BJ (cell line): Measurements from ENCODE around the gene ADGRF5. TPM values are rescaled to one million over a fixed set of nuclear protein-coding genes. Genes with fewer than 3 reads are reported as not detected.

Experiments used
- CTCF ChIA-PET: fragments of 350-600 bp; formaldehyde crosslinking; extraction: SDS; loops from one replicate; lab custom pipeline; 2021; ENCODE audit warnings: antibody characterized with exemption, inconsistent platforms; lab: Yijun Ruan, JAX
- POLR2A ChIA-PET: fragments of 300-600 bp; sonication (Branson Sonifier 250); formaldehyde crosslinking; extraction: SDS; loops from one replicate; lab custom pipeline; 2021; ENCODE audit warnings: antibody characterized with exemption; lab: Charles Lee
- DNase-seq: peaks from one replicate; pipeline ENCODE4 v3.0.0-alpha.2; 2011; ENCODE audit warnings: low read depth
- H3K27me3 ChIP-seq: 2 replicates; pipeline ENCODE4 v1.6.0; 2011; ENCODE audit warnings: low read length; ENCODE audit not compliant: control insufficient read depth, insufficient read depth
- H3K36me3 ChIP-seq: 2 replicates; pipeline ENCODE4 v1.5.1; 2011; ENCODE audit warnings: low read length; ENCODE audit not compliant: control insufficient read depth, insufficient read depth
- H3K4me3 ChIP-seq: 2 replicates; pipeline ENCODE4 v1.5.1; 2011; ENCODE audit warnings: low read depth, mild to moderate bottlenecking, control low read depth, low read length
- polyA plus RNA-seq: library from polyadenylated mRNA; depleted of rRNA; stranded (reverse); fragments of >200 nt; gene quantifications from 2 replicates; pipeline ENCODE4 v1.2.3, GENCODE V29; 2011
- TF ChIP-seq, protein P1 (sequence below): IDR thresholded peaks from 2 replicates; pipeline ENCODE4 v1.5.1; 2011; ENCODE audit warnings: low read depth, mild to moderate bottlenecking, control low read depth, inconsistent platforms, low read length, moderate library complexity; ENCODE audit not compliant: insufficient read depth

The ADGRF5 gene
- polyA plus RNA-seq, 1 experiment = not detected

DNA sequence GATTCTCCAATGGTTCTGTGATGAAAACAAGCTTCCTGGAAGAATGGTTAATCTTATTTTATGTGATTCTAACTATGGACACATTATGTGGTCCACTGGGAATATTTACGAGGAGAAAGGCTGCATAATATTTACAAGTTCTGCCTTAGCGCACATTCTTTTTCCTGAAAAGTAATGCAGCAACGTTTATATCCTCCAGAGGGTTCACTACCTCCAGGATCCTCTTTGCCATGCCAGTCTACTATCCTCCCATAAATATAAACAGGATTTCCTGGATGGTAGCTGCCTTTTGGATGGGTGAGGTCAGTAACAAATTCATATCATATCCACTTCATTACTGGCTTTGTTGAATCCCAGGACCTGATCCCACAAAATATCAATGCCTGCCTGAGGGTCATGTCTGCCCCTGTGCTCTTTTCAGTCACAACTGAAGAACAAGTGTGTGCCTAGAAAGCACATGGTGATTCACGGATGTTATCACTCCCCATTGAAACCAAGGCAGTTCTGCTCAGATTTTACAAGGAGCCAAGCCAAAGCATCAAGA lies 30.4 kb downstream of the ADGRF5 start:
- DNase-seq = no peak
- H3K4me3 ChIP-seq = no peak overlapping the region
- TF ChIP-seq, protein P1, sequence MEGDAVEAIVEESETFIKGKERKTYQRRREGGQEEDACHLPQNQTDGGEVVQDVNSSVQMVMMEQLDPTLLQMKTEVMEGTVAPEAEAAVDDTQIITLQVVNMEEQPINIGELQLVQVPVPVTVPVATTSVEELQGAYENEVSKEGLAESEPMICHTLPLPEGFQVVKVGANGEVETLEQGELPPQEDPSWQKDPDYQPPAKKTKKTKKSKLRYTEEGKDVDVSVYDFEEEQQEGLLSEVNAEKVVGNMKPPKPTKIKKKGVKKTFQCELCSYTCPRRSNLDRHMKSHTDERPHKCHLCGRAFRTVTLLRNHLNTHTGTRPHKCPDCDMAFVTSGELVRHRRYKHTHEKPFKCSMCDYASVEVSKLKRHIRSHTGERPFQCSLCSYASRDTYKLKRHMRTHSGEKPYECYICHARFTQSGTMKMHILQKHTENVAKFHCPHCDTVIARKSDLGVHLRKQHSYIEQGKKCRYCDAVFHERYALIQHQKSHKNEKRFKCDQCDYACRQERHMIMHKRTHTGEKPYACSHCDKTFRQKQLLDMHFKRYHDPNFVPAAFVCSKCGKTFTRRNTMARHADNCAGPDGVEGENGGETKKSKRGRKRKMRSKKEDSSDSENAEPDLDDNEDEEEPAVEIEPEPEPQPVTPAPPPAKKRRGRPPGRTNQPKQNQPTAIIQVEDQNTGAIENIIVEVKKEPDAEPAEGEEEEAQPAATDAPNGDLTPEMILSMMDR = no peak
- no peaks in the 10 kb centered on the region for H3K36me3 ChIP-seq
- ChIA-PET CTCF (no interaction called here), POLR2A (no interaction called here)
- no peaks in the 10 kb centered on the region for H3K27me3 ChIP-seq

DNA sequence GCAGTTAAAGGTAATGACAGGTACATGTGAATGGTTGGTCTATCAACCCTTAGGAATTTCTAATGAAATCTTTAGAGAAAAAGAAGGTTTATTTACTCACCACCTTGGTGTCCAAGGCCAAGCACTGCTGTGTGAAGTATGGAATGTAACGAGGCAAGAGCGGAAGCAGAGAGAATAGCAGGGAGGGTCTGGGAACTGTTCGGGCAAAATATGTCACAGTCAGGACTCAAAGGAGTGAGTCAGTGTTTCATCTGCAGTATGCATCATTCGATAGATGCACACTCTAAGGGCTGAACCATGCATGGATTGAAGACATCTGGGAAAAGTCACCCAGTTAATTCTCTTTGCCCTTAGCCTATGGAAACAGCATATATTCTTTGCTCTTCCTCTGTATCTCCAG lies 33.2 kb downstream of the ADGRF5 start:
- no peak for DNase-seq
- ChIA-PET CTCF (interaction anchor here (0.6 to 1.7 kb wide), 2 partner anchors 11 to 33 kb away, joined by 3 to 5 read pairs; no protein-coding TSS in a partner anchor), POLR2A (no interaction called here)
- Histone ChIP-seq H3K27me3 (no peaks in the 10 kb centered on the region), H3K4me3 (no peak overlapping the region), H3K36me3 (no peaks in the 10 kb centered on the region)
- TF ChIP-seq, protein P1 = no peak

DNA sequence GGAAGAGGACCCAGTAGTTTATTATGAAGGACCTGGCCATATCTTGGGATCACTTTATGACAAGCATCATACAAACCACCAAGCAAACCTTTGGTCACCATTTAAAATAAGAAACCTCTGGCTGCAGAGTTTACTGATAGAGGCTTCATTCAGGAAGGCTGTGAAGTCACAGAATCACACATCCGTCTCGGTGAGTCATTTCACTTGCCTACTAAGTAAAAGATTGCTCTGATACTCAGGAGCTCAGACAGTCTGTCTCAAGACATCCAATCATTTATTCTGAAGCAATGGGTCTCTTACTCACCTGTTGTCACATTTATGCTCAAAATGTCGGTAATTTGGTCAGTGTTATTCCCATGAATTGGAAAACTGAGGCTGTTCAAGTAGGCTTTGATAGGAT lies 33.7 kb downstream of the ADGRF5 start:
- no peaks in the 10 kb centered on the region for H3K27me3 ChIP-seq
- TF ChIP-seq, protein P1 = no peak
- H3K36me3 ChIP-seq = no peaks in the 10 kb centered on the region
- no peak overlapping the region for H3K4me3 ChIP-seq
- CTCF ChIA-PET = interaction anchor here (1.7 kb wide), 1 partner anchor 10 kb away, joined by 5 read pairs; no protein-coding TSS in a partner anchor
- no peak for DNase-seq
- POLR2A ChIA-PET = no interaction called here

DNA sequence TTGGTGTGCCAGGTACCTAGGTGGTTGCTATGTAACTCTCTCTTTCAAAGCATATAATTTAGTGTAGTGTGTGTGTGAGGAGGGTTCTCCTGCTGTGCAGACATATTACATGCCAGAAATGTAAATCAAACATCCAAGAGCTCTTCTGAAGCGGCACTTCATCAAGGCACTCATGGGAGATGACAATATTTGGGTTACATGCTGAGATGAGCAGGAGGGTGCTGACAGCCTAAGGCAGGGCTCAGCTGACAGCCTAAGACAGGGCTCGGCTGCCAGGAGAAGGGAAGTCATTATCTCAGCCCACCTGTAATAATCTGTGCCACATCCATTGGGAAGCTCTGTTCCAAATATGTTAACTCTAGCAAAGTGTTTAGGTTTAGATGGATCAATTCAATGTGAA lies 39.1 kb downstream of the ADGRF5 start:
- no peaks in the 10 kb centered on the region for H3K27me3 ChIP-seq
- CTCF ChIA-PET = no interaction called here
- POLR2A ChIA-PET = no interaction called here
- TF ChIP-seq, protein P1 = no peak
- H3K4me3 ChIP-seq = no peak overlapping the region
- DNase-seq = no peak
- no peaks in the 10 kb centered on the region for H3K36me3 ChIP-seq

DNA sequence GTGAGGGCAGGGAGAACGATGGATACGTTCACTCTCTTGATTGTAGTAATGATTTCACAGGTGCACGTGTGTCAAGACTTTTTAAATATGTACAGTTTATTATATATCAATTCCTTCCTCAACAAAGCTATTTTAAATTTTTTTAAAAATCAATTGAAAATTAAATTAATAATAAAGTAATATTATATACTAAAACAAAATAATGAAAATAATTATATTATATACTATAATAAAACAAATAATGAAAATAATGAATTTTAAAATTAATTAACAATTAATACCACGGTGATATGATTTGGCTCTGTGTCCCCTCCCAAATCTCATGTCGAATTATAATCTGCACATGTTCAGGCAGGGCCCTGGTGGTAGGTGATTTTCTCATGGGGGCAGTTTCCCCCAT lies 42.7 kb downstream of the ADGRF5 start:
- TF ChIP-seq, protein P1 = no peak
- Histone ChIP-seq H3K36me3 (no peaks in the 10 kb centered on the region), H3K4me3 (no peak overlapping the region), H3K27me3 (no peaks in the 10 kb centered on the region)
- DNase-seq = no peak
- ChIA-PET CTCF (no interaction called here), POLR2A (no interaction called here)
